Endothelial cell (in vitro differentiated cells): ENCODE results near the gene STIL. TPM values are rescaled to one million over a fixed set of nuclear protein-coding genes. Genes with fewer than 3 reads are reported as not detected.
"Not testable (repeated sequence)": the region's sequence is repeated elsewhere in the genome, so short reads cannot be mapped to it uniquely, and the experiment has no call there.

ENCODE experiments used
- DNase-seq: peaks from one replicate; pipeline ENCODE4 v3.0.0; 2021; ENCODE audit warnings: low spot score
- H3K27ac Mint-ChIP-seq: one replicate; pipeline ENCODE4 v1.8.0; 2021; ENCODE audit warnings: mixed read lengths, inconsistent platforms; ENCODE audit not compliant: unreplicated experiment
- H3K27me3 Mint-ChIP-seq: one replicate; pipeline ENCODE4 v1.8.0; 2021; ENCODE audit warnings: mild to moderate bottlenecking, moderate library complexity, mixed read lengths, inconsistent platforms; ENCODE audit not compliant: unreplicated experiment
- H3K36me3 Mint-ChIP-seq: one replicate; pipeline ENCODE4 v1.8.0; 2021; ENCODE audit warnings: mild to moderate bottlenecking, low read depth, mixed read lengths, inconsistent platforms; ENCODE audit not compliant: unreplicated experiment
- H3K4me1 Mint-ChIP-seq: one replicate; pipeline ENCODE4 v1.8.0; 2021; ENCODE audit warnings: mild to moderate bottlenecking, mixed read lengths, inconsistent platforms; ENCODE audit not compliant: unreplicated experiment
- H3K4me3 Mint-ChIP-seq: one replicate; pipeline ENCODE4 v1.8.0; 2021; ENCODE audit warnings: mild to moderate bottlenecking, mixed read lengths, inconsistent platforms; ENCODE audit not compliant: unreplicated experiment
- H3K9me3 Mint-ChIP-seq: one replicate; pipeline ENCODE4 v1.8.0; 2021; ENCODE audit warnings: mixed read lengths, inconsistent platforms; ENCODE audit not compliant: unreplicated experiment
- total RNA-seq: library from RNA; stranded (reverse); fragmentation: NEBNext Ultra II Directional; extraction: Animal tissue kit (Norgen Biotek cat#: 25700); gene quantifications from one replicate; pipeline ENCODE4 v1.2.1, GENCODE V29; 2021; ENCODE audit not compliant: unreplicated experiment
- TF ChIP-seq, protein P1 (sequence below): fragments of 200-600 bp; sonication (generic); IDR thresholded peaks from one replicate; pipeline ENCODE4 v1.5.0; 2021; ENCODE audit warnings: antibody characterized with exemption; ENCODE audit not compliant: unreplicated experiment

The STIL gene
- total RNA-seq, 1 donor from 2014 or later: 12.1 TPM

GRCh38 chr1:47324682-47325081 is 10.7 kb upstream of the STIL start:
- TF ChIP-seq, protein P1, sequence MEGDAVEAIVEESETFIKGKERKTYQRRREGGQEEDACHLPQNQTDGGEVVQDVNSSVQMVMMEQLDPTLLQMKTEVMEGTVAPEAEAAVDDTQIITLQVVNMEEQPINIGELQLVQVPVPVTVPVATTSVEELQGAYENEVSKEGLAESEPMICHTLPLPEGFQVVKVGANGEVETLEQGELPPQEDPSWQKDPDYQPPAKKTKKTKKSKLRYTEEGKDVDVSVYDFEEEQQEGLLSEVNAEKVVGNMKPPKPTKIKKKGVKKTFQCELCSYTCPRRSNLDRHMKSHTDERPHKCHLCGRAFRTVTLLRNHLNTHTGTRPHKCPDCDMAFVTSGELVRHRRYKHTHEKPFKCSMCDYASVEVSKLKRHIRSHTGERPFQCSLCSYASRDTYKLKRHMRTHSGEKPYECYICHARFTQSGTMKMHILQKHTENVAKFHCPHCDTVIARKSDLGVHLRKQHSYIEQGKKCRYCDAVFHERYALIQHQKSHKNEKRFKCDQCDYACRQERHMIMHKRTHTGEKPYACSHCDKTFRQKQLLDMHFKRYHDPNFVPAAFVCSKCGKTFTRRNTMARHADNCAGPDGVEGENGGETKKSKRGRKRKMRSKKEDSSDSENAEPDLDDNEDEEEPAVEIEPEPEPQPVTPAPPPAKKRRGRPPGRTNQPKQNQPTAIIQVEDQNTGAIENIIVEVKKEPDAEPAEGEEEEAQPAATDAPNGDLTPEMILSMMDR: no peak
- H3K27me3 Mint-ChIP-seq: no peaks in the 10 kb centered on the region
- no peak for DNase-seq
- H3K27ac Mint-ChIP-seq: no peak overlapping the region
- H3K4me3 Mint-ChIP-seq: no peak overlapping the region
- H3K4me1 Mint-ChIP-seq: peaks cover 4% of the 10 kb centered on the region
- H3K9me3 Mint-ChIP-seq: no peaks in the 10 kb centered on the region
- no peaks in the 10 kb centered on the region for H3K36me3 Mint-ChIP-seq

DNA sequence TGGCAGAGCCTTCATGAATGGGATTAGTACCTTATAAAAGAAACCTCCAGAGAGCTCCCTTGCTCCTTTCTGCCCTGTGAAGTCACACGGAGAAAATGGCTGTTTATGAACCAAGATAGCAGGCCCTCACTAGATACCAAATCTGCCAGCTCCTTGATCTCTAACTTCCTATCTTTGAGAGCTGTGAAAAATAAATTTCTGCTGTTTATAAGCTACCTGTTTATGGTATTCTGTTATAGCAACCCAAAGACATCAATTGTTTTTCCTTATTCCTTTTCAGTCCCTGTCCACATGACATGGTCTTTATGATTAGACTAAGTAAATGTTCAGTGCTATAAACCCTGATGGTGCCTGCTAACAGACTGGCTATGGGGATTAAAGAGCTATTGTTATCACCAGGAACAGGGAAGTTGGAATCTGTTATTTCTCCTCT is 9.7 kb upstream of the STIL start:
- no peak overlapping the region for H3K4me3 Mint-ChIP-seq

GRCh38 chr1:47319968-47320367 is 6.0 kb upstream of the STIL start:
- H3K9me3 Mint-ChIP-seq, H3K27me3 Mint-ChIP-seq, DNase-seq, H3K4me1 Mint-ChIP-seq, H3K27ac Mint-ChIP-seq, H3K4me3 Mint-ChIP-seq, H3K36me3 Mint-ChIP-seq: not testable (repeated sequence)

More for the DNA sequence above, 9.7 kb upstream of the STIL start:
- H3K27ac Mint-ChIP-seq: peak overlapping the region; percentile 61
- H3K27me3 Mint-ChIP-seq: no peaks in the 10 kb centered on the region
- H3K36me3 Mint-ChIP-seq: no peaks in the 10 kb centered on the region
- TF ChIP-seq, protein P1: no peak
- DNase-seq: no peak
- H3K4me1 Mint-ChIP-seq: peaks cover 4% of the 10 kb centered on the region
- no peaks in the 10 kb centered on the region for H3K9me3 Mint-ChIP-seq

DNA sequence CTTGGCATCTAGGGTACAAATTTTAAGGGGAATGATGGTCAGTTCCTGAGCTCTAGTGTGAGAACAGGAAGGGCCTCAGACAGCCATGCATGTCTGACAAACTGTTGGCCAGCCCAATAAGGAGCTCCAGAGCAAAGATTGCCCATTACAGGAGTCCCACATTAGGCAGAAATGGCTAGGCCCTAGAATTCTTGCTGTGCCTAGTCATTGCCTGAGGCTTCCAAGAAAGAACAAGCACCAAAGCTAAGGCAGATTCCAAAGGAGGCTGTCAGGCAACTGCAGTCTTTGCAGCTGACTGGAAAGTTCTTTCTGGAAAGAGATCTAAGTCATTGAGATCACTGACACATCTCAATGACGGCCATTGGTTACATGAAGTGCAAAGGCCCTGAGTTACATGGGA is 3.9 kb upstream of the STIL start:
- no peak overlapping the region for H3K27ac Mint-ChIP-seq
- H3K4me3 Mint-ChIP-seq: no peak overlapping the region
- no peak for DNase-seq
- H3K27me3 Mint-ChIP-seq: peaks cover 4% of the 10 kb centered on the region
- TF ChIP-seq, protein P1: no peak
- H3K4me1 Mint-ChIP-seq: peaks cover 8% of the 10 kb centered on the region
- peaks cover under 1% of the 10 kb centered on the region for H3K36me3 Mint-ChIP-seq
- H3K9me3 Mint-ChIP-seq: no peaks in the 10 kb centered on the region

DNA sequence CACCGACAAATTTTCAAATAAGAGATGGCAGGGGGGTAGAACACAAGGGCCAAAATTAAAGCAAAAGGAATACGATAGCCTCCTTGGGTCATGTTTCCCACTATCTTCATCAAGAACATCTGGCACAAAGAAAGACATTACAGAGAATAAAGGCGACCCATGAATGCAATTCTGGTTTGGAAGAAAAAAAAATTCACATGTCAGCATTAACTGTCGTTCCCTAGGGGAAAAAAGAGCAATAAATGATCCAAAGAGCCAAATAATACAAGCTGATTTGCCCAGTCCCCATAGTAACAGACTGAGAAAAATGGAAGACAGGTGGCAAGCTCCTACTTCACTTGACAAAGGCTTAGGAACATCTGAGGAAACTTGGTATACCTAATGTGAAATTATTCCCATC is 4.5 kb downstream of the STIL start:
- peaks cover 19% of the 10 kb centered on the region for H3K4me1 Mint-ChIP-seq
- no peak for DNase-seq
- H3K4me3 Mint-ChIP-seq: no peak overlapping the region
- peaks cover 5% of the 10 kb centered on the region for H3K27me3 Mint-ChIP-seq
- peaks cover 12% of the 10 kb centered on the region for H3K36me3 Mint-ChIP-seq
- no peaks in the 10 kb centered on the region for H3K9me3 Mint-ChIP-seq
- TF ChIP-seq, protein P1: no peak
- no peak overlapping the region for H3K27ac Mint-ChIP-seq
